ENCODE results near the gene TREX2. TPM values are rescaled to one million over a fixed set of nuclear protein-coding genes. Genes with fewer than 3 reads are reported as not detected.

Gene TREX2
- total RNA-seq, 4 donors from 2014 or later = 1.4 to 3.2 (median 2.9) TPM; not detected in 1

- Histone ChIP-seq H3K9me3 (no peaks in the 10 kb centered on the region), H3K4me1 (peaks cover 0 to 6% of the 10 kb centered on the region in 2 donors), H3K27ac (peak overlapping the region; percentile 32 to 56), H3K4me3 (no peak overlapping the region), H3K36me3 (no peaks in the 10 kb centered on the region), H3K27me3 (no peaks in the 10 kb centered on the region)
- no peak for DNase-seq
- no peak for TF ChIP-seq CTCF (IDR thresholded peaks at IDR 0.05)
- TF ChIP-seq POLR2A (IDR thresholded peaks at IDR 0.05) = no peak
- intact Hi-C loops (cut with DNase I; ENCODE audit: low total_unique reads) = no loop called here
These were observed 25.9 kb upstream of the TREX2 start for GRCh38 chrX:153471663-153472280.

GRCh38 chrX:153470411-153471363 is 24.8 kb upstream of the TREX2 start, which contains the start of gene HAUS7:
Gene HAUS7 (minus strand): TSS chrX:153470576. CDS start chrX:153470557, 19 bp downstream.
- intact Hi-C loops (cut with DNase I; ENCODE audit: low total_unique reads) = no loop called here
- H3K4me1 ChIP-seq = peaks cover 0 to 6% of the 10 kb centered on the region in 2 donors
- H3K9me3 ChIP-seq = no peaks in the 10 kb centered on the region
- H3K4me3 ChIP-seq = peak within 1 kb of the TSS; percentile 55 to 65
- peak within 1 kb of the TSS; percentile 41 to 70 for H3K27ac ChIP-seq
- H3K27me3 ChIP-seq = no peaks in the 10 kb centered on the region
- DNase-seq = peak; percentile 87 to 90
- TF ChIP-seq CTCF (IDR thresholded peaks at IDR 0.05) (peak; percentile 47 to 84 (median 73)), POLR2A (IDR thresholded peaks at IDR 0.05) (peak in 1 of 2 donors; percentile 30)
- H3K36me3 ChIP-seq = no peaks in the 10 kb centered on the region

GRCh38 chrX:153469811-153470410 is 24.1 kb upstream of the TREX2 start:
- intact Hi-C loops (cut with DNase I; ENCODE audit: low total_unique reads) = no loop called here
- no peaks in the 10 kb centered on the region for H3K9me3 ChIP-seq
- H3K27me3 ChIP-seq = no peaks in the 10 kb centered on the region
- no peaks in the 10 kb centered on the region for H3K36me3 ChIP-seq
- H3K4me1 ChIP-seq = peaks cover 0 to under 1% of the 10 kb centered on the region in 2 donors
- DNase-seq = no peak
- peak overlapping the region; percentile 55 to 65 for H3K4me3 ChIP-seq
- H3K27ac ChIP-seq = peak overlapping the region; percentile 41 to 70
- TF ChIP-seq CTCF (IDR thresholded peaks at IDR 0.05) (no peak), POLR2A (IDR thresholded peaks at IDR 0.05) (no peak)

GRCh38 chrX:153468008-153468580 is 22.2 kb upstream of the TREX2 start:
- TF ChIP-seq POLR2A (IDR thresholded peaks at IDR 0.05) (no peak), CTCF (IDR thresholded peaks at IDR 0.05) (no peak)
- Histone ChIP-seq H3K4me3 (no peak overlapping the region), H3K27me3 (no peaks in the 10 kb centered on the region), H3K9me3 (no peaks in the 10 kb centered on the region), H3K36me3 (no peaks in the 10 kb centered on the region), H3K27ac (no peak overlapping the region), H3K4me1 (no peaks in the 10 kb centered on the region)
- intact Hi-C loops (cut with DNase I; ENCODE audit: low total_unique reads) = no loop called here
- DNase-seq = no peak
